HepG2 (cell line): Measurements from ENCODE around the gene XAF1. TPM values are rescaled to one million over a fixed set of nuclear protein-coding genes. Genes with fewer than 3 reads are reported as not detected.

Experiments used
- GTF2F1 ChIP-seq: fragments of 150-350 bp; IDR thresholded peaks from 2 replicates; pipeline ENCODE4 v1.6.1; 2014; ENCODE audit warnings: low read length
- HNRNPLL ChIP-seq: fragments of 200-400 bp; formaldehyde crosslinking; IDR thresholded peaks from 2 replicates; pipeline ENCODE4 v1.6.1; 2017; ENCODE audit warnings: mild to moderate bottlenecking, low read depth, low read length; ENCODE audit not compliant: poor library complexity, severe bottlenecking
- KDM3A ChIP-seq: IDR thresholded peaks from 2 replicates; pipeline ENCODE4 v1.6.1; 2018; ENCODE audit warnings: low read depth, missing compliant biosample characterization
- MBD4 ChIP-seq: IDR thresholded peaks from 2 replicates; pipeline ENCODE4 v1.6.1; 2012; ENCODE audit warnings: low read length, inconsistent platforms, borderline replicate concordance
- MEF2D ChIP-seq: sonication (generic); formaldehyde crosslinking; IDR thresholded peaks from 2 replicates; pipeline ENCODE4 v1.5.1; 2020; ENCODE audit warnings: mild to moderate bottlenecking, missing genetic modification reagents
- MZF1 ChIP-seq: sonication (generic); formaldehyde crosslinking; IDR thresholded peaks from 2 replicates; pipeline ENCODE4 v1.8.1; 2023; ENCODE audit warnings: mild to moderate bottlenecking, missing genetic modification reagents, borderline replicate concordance
- NCOA5 ChIP-seq: sonication (generic); formaldehyde crosslinking; IDR thresholded peaks from 2 replicates; pipeline ENCODE4 v1.4.0; 2020; ENCODE audit warnings: missing genetic modification reagents
- PHF20 ChIP-seq: sonication (generic); formaldehyde crosslinking; IDR thresholded peaks from 2 replicates; pipeline ENCODE4 v1.5.0; 2020; ENCODE audit warnings: mild to moderate bottlenecking, missing genetic modification reagents
- SKI ChIP-seq: fragments of 450-650 bp; IDR thresholded peaks from one replicate; pipeline ENCODE4 v1.6.1; 2018; ENCODE audit warnings: mild to moderate bottlenecking; ENCODE audit not compliant: partially characterized antibody
- SMAD1 ChIP-seq: sonication (generic); formaldehyde crosslinking; IDR thresholded peaks from 2 replicates; pipeline ENCODE4 v1.4.0; 2020; ENCODE audit warnings: missing genetic modification reagents, low read depth, mild to moderate bottlenecking, borderline replicate concordance
- SOX5 ChIP-seq: IDR thresholded peaks from 2 replicates; pipeline ENCODE4 v1.6.1; 2016; ENCODE audit warnings: borderline replicate concordance
- THAP11 ChIP-seq: IDR thresholded peaks from 2 replicates; pipeline ENCODE4 v1.6.1; 2016; ENCODE audit warnings: missing biosample characterization, missing genetic modification reagents
- ZNF354B ChIP-seq: sonication (generic); formaldehyde crosslinking; IDR thresholded peaks from 2 replicates; pipeline ENCODE4 v1.8.0; 2022; ENCODE audit warnings: mild to moderate bottlenecking, missing genetic modification reagents
- ZNF549 ChIP-seq: sonication (generic); formaldehyde crosslinking; IDR thresholded peaks from 2 replicates; pipeline ENCODE4 v1.5.0; 2020; ENCODE audit warnings: missing genetic modification reagents
- ZNF598 ChIP-seq: sonication (generic); formaldehyde crosslinking; IDR thresholded peaks from 2 replicates; pipeline ENCODE4 v1.5.1; 2020; ENCODE audit warnings: mild to moderate bottlenecking, missing genetic modification reagents, borderline replicate concordance
- ZNF749 ChIP-seq: sonication (generic); formaldehyde crosslinking; IDR thresholded peaks from 2 replicates; pipeline ENCODE4 v1.8.0; 2022; ENCODE audit warnings: mild to moderate bottlenecking, missing genetic modification reagents, moderate library complexity, borderline replicate concordance
- ZNF790 ChIP-seq: sonication (generic); formaldehyde crosslinking; IDR thresholded peaks from 2 replicates; pipeline ENCODE4 v1.8.0; 2022; ENCODE audit warnings: missing genetic modification reagents, mild to moderate bottlenecking, borderline replicate concordance
- polyA plus RNA-seq, 8 experiments: library from polyadenylated mRNA; depleted of rRNA in 3 of 8; stranded (reverse) in 7 of 8; unstranded in 1 of 8; fragments of >200 nt; fragmentation: Illumina TruSeq in 4 of 8; extraction: Trizol in 4 of 8; gene quantifications; 2 replicates each; pipeline versions ENCODE4 v1.2.1 to v1.2.3, GENCODE V29; 2011 to 2016; ENCODE audit warnings: low read depth in 4 of 8, missing spikeins in 1 of 8, mixed read lengths in 1 of 8; ENCODE audit not compliant: insufficient read depth in 1 of 8
- total RNA-seq, 5 experiments: library from RNA; depleted of rRNA; stranded (reverse); fragments of >200 nt; fragmentation: Illumina TruSeq; extraction: Trizol; gene quantifications; 2 replicates each; pipeline ENCODE4 v1.2.3, GENCODE V29; 2016; ENCODE audit warnings: low read depth in 1 of 5
- TF ChIP-seq, protein P1 (sequence below): sonication (generic); formaldehyde crosslinking; IDR thresholded peaks from 2 replicates; pipeline ENCODE4 v1.5.1; 2020; ENCODE audit warnings: missing genetic modification reagents, mild to moderate bottlenecking, borderline replicate concordance
- TF ChIP-seq, protein P2 (sequence below): IDR thresholded peaks from 2 replicates; pipeline ENCODE4 v1.6.1; 2016
- TF ChIP-seq, protein P3 (sequence below): sonication (generic); IDR thresholded peaks from 2 replicates; pipeline ENCODE4 v1.6.1; 2016; ENCODE audit warnings: low read depth, borderline replicate concordance
- TF ChIP-seq, protein P4 (sequence below): sonication (generic); formaldehyde crosslinking; IDR thresholded peaks from 2 replicates; pipeline ENCODE4 v1.4.0; 2020; ENCODE audit warnings: mild to moderate bottlenecking, missing genetic modification reagents
- TF ChIP-seq, protein P5 (sequence below): sonication (generic); formaldehyde crosslinking; IDR thresholded peaks from 2 replicates; pipeline ENCODE4 v1.5.0; 2020; ENCODE audit warnings: mild to moderate bottlenecking, missing genetic modification reagents, moderate library complexity

XAF1 gene
- total and polyA plus RNA-seq, 2 of the 13 experiments (the other 11 are each of a cell fraction or from before 2014, with no cell fraction given): 1.2 to 2.4 TPM

DNA sequence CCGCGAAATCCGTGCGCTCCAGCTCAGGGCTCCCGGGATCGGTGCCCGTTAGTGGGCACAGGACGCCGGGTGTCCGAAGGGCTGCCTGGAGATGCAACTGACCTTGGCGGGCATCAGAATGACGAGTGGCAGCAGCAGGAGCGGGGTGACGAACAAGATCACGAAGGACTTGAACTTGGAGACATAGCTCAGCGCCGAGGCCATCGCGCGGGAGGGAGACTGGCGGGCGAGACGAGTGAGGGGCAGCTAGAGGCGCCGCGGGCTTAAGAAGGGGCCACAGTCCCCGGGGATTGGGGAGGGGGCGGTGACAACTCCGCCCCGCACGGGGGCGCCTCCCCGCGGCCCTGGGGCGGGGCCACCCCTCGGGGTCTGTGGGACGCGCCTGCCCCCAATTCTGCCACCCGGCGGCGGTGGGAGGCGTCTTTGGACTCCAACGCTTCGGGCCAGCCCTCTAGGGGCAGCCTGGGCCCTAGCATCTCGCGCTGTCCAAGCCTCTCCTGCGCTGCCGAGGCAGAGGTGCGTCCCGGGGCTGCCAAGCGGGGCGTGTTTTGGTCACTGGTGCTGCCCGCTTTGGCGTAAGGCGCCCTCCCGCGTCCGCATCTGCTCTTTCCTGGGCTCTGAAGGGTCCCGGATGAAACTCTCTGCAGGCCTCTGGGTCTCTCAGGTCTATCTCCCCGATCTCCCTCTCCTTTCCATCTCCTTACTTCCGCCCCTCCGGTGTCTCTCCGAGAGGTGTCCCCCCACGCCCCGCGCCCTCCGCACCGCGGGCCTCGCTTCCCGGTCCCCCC, 42.5 kb upstream of the XAF1 start, which contains the start of gene SLC13A5 (continued):
- TF ChIP-seq GTF2F1 (peak; percentile 80), ZNF354B (peak; percentile 91), SMAD1 (CRISPR knock-in tag) (peak; percentile 71; the same call in 1 of the 2 replicates), ZNF549 (no peak), PHF20 (CRISPR knock-in tag) (peak; percentile 37; the same call in 1 of the 2 replicates), SKI (peak; percentile 90), MBD4 (no peak), ZNF749 (CRISPR knock-in tag) (0 out of 2 replicates have a peak, but pooled peaks have one; percentile 31), KDM3A (peak; percentile 83; the same call in 1 of the 2 replicates), NCOA5 (CRISPR knock-in tag) (no peak), ZNF598 (CRISPR knock-in tag) (0 out of 2 replicates have a peak, but pooled peaks have one; percentile 16), MZF1 (CRISPR knock-in tag) (no peak), THAP11 (CRISPR knock-in tag) (0 out of 2 replicates have a peak, but pooled peaks have one; percentile 44), MEF2D (no peak; the same call in 1 of the 2 replicates), ZNF790 (CRISPR knock-in tag) (peak; percentile 64; the same call in 1 of the 2 replicates), HNRNPLL (peak; percentile 59), SOX5 (CRISPR knock-in tag) (peak; percentile 63; the same call in 1 of the 2 replicates)
- TF ChIP-seq, protein P1, sequence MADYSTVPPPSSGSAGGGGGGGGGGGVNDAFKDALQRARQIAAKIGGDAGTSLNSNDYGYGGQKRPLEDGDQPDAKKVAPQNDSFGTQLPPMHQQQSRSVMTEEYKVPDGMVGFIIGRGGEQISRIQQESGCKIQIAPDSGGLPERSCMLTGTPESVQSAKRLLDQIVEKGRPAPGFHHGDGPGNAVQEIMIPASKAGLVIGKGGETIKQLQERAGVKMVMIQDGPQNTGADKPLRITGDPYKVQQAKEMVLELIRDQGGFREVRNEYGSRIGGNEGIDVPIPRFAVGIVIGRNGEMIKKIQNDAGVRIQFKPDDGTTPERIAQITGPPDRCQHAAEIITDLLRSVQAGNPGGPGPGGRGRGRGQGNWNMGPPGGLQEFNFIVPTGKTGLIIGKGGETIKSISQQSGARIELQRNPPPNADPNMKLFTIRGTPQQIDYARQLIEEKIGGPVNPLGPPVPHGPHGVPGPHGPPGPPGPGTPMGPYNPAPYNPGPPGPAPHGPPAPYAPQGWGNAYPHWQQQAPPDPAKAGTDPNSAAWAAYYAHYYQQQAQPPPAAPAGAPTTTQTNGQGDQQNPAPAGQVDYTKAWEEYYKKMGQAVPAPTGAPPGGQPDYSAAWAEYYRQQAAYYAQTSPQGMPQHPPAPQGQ: no peak
- TF ChIP-seq, protein P2, sequence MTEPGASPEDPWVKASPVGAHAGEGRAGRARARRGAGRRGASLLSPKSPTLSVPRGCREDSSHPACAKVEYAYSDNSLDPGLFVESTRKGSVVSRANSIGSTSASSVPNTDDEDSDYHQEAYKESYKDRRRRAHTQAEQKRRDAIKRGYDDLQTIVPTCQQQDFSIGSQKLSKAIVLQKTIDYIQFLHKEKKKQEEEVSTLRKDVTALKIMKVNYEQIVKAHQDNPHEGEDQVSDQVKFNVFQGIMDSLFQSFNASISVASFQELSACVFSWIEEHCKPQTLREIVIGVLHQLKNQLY (CRISPR knock-in tag): peak; percentile 19; the same call in 1 of the 2 replicates
- TF ChIP-seq, protein P3, sequence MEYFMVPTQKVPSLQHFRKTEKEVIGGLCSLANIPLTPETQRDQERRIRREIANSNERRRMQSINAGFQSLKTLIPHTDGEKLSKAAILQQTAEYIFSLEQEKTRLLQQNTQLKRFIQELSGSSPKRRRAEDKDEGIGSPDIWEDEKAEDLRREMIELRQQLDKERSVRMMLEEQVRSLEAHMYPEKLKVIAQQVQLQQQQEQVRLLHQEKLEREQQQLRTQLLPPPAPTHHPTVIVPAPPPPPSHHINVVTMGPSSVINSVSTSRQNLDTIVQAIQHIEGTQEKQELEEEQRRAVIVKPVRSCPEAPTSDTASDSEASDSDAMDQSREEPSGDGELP: peak; percentile 30; the same call in 1 of the 2 replicates
- TF ChIP-seq, protein P4, sequence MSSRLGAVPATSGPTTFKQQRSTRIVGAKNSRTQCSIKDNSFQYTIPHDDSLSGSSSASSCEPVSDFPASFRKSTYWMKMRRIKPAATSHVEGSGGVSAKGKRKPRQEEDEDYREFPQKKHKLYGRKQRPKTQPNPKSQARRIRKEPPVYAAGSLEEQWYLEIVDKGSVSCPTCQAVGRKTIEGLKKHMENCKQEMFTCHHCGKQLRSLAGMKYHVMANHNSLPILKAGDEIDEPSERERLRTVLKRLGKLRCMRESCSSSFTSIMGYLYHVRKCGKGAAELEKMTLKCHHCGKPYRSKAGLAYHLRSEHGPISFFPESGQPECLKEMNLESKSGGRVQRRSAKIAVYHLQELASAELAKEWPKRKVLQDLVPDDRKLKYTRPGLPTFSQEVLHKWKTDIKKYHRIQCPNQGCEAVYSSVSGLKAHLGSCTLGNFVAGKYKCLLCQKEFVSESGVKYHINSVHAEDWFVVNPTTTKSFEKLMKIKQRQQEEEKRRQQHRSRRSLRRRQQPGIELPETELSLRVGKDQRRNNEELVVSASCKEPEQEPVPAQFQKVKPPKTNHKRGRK (CRISPR knock-in tag): 0 out of 2 replicates have a peak, but pooled peaks have one; percentile 12
- TF ChIP-seq, protein P5, sequence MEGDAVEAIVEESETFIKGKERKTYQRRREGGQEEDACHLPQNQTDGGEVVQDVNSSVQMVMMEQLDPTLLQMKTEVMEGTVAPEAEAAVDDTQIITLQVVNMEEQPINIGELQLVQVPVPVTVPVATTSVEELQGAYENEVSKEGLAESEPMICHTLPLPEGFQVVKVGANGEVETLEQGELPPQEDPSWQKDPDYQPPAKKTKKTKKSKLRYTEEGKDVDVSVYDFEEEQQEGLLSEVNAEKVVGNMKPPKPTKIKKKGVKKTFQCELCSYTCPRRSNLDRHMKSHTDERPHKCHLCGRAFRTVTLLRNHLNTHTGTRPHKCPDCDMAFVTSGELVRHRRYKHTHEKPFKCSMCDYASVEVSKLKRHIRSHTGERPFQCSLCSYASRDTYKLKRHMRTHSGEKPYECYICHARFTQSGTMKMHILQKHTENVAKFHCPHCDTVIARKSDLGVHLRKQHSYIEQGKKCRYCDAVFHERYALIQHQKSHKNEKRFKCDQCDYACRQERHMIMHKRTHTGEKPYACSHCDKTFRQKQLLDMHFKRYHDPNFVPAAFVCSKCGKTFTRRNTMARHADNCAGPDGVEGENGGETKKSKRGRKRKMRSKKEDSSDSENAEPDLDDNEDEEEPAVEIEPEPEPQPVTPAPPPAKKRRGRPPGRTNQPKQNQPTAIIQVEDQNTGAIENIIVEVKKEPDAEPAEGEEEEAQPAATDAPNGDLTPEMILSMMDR (CRISPR knock-in tag): peak; percentile 90
